ENCODE measurements around the gene SYNE2.

DNA sequence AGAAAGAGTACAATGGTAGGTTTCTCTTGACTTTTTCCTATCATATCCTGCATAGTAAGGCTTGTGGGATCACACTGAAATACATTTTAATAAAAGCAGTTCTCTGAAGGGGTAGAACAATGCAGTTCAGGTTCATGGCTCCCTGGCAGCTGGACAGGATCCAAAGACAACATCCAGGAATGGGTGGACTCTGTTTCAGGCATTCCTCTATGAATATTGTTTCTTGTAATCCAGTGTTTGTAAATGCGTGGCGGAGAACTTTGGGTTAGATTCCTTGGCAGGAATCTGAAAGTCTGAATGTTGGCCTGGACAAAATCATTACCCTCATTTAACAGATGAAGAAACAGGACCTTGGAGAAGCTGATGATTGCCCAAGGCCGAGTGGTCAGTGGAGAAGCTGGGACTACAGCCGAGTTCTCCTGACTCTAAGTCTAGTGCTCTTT lies 43.5 kb downstream of the SYNE2 start:
- TF ChIP-seq, protein P1, sequence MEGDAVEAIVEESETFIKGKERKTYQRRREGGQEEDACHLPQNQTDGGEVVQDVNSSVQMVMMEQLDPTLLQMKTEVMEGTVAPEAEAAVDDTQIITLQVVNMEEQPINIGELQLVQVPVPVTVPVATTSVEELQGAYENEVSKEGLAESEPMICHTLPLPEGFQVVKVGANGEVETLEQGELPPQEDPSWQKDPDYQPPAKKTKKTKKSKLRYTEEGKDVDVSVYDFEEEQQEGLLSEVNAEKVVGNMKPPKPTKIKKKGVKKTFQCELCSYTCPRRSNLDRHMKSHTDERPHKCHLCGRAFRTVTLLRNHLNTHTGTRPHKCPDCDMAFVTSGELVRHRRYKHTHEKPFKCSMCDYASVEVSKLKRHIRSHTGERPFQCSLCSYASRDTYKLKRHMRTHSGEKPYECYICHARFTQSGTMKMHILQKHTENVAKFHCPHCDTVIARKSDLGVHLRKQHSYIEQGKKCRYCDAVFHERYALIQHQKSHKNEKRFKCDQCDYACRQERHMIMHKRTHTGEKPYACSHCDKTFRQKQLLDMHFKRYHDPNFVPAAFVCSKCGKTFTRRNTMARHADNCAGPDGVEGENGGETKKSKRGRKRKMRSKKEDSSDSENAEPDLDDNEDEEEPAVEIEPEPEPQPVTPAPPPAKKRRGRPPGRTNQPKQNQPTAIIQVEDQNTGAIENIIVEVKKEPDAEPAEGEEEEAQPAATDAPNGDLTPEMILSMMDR (IDR thresholded peaks at IDR 0.05) = no peak
- TF ChIP-seq TCF7L2 (IDR thresholded peaks at IDR 0.05; ENCODE audit: low read depth, low read length) = no peak
- TF ChIP-seq, protein P2, sequence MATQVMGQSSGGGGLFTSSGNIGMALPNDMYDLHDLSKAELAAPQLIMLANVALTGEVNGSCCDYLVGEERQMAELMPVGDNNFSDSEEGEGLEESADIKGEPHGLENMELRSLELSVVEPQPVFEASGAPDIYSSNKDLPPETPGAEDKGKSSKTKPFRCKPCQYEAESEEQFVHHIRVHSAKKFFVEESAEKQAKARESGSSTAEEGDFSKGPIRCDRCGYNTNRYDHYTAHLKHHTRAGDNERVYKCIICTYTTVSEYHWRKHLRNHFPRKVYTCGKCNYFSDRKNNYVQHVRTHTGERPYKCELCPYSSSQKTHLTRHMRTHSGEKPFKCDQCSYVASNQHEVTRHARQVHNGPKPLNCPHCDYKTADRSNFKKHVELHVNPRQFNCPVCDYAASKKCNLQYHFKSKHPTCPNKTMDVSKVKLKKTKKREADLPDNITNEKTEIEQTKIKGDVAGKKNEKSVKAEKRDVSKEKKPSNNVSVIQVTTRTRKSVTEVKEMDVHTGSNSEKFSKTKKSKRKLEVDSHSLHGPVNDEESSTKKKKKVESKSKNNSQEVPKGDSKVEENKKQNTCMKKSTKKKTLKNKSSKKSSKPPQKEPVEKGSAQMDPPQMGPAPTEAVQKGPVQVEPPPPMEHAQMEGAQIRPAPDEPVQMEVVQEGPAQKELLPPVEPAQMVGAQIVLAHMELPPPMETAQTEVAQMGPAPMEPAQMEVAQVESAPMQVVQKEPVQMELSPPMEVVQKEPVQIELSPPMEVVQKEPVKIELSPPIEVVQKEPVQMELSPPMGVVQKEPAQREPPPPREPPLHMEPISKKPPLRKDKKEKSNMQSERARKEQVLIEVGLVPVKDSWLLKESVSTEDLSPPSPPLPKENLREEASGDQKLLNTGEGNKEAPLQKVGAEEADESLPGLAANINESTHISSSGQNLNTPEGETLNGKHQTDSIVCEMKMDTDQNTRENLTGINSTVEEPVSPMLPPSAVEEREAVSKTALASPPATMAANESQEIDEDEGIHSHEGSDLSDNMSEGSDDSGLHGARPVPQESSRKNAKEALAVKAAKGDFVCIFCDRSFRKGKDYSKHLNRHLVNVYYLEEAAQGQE (IDR thresholded peaks at IDR 0.05; ENCODE audit: insufficient read depth in 1 of 2, low read depth in 2 of 2, low read length in 1 of 2) = no peak

All from Panc1 (cell line).